Activated effector memory CD4-positive, alpha-beta T cell treated with Interleukin-2 at 50 U/mL for 16 hours (primary cell): ENCODE results near the gene NEUROG3.

Source experiments
- DNase-seq: peaks from one replicate; pipeline ENCODE4 v3.0.0-alpha.2; 2020

Gene NEUROG3, protein sequence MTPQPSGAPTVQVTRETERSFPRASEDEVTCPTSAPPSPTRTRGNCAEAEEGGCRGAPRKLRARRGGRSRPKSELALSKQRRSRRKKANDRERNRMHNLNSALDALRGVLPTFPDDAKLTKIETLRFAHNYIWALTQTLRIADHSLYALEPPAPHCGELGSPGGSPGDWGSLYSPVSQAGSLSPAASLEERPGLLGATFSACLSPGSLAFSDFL

DNA sequence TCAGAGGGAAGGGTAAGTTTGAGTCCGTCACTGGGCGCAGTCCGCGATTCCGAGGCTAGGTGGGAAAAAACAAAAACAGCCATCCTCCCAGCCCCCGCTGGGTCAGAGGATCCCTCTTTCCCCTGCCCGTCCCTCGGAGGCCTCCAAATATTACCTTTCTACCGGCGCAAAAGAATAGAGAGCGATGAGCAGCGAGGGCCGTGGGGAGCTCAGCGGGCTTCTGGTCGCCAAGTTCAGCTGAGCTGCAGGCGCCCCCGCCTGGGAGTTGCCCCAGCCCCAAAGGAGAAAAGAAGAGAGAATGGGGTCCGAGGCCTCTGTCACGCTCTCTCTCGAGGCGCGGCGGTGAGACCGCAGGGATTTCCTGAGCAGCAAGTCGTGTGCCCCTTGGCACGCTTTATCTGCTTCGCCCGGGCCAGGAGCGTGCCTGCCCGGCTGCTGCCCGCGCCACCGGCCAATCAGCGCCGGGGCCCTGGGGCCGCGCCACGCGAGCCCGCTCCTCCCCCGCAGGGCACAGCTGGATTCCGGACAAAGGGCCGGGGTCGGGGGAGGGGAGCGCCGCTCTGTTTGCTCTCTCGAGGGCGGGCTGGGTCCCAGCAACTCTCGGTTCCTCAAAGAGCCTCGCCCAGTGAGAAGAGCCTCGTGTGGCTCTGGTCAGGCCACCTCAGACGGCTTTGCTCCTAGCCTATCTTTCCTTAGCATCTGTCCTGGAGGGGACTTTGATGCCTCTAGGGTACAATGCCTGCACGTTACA lies at the start of gene NEUROG3:
NEUROG3 (minus strand) TSS at position 367 of the 751 bp plus-strand sequence. CDS start 379 bp downstream, outside the sequence.
- no peak for DNase-seq

DNA sequence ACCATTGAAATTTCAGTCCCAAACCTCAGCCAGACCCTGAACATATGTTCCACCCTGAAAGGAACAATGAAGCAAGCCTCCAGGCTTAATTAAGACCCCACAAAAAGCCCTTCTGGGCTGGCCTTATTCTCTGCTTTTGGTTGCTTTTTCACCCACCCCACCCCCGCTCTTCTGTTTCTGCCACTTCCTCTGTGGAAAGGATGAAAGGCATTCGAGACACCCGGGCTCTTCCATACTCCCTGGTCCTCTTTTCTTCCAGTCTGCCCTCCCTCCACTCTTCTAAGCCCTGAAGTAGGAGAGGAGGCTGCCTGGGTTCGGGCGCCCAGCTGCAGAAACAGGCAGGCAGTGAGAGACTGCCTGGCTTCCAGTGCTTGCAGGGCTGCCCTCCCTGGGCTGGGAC lies 47.4 kb upstream of the NEUROG3 start:
- no peak for DNase-seq

DNA sequence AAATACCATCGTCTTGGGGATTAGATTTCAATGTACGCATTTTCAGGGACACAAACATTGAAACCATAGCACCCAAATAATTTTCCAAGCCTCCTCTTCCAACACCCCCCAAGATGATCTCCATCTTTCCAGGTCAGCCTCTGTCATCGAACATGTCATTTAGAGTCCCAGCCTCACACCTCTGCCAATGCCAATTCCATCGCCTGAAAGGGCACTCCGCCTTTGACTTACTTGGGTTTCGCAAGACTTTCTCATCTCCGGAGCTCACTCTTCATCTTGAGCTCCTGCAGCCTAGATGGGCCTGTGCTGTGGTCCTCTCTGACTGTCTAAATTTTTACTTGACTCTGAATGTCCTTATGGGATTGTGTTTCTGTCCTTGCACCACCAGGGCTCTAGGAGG lies 46.4 kb upstream of the NEUROG3 start:
- no peak for DNase-seq

DNA sequence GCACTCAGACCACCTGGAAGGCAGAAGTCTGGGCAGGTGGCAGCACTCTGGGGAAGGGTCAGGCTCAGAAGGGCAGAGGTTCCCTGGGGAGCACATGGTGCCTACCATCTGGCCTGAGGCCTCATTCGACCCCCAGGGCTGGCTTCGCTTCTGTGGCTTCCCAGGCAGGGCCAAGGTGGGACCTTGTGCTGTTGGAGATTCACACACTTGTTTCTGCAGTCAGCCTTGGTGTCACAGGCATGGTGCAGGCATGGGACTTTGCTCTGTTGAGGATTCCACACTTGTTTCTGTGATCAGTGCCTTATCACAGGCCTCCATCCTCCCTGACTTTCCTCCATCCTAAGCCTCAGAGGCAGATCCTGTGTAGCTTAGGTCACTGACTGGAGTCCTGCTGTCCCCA lies 45.5 kb upstream of the NEUROG3 start:
- DNase-seq = no peak

DNA sequence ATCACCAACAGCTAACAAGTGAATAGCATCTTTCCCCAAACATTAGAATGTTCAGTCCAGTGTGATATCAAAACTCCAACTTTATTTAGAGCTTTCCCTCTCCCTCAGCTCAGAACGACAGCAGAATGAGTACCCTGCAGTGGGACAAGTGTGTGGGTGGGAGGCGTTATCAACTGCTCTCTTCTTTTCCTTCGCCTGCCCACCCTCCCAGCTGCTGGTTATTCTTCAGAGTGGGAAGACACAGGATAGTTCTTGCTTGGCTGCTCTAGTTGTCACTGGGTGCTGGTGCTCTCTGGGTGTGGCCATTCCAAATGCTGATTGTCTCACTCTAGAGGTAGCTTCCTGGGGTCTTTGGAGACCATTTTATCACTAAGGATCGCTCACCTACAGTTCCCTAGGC lies 43.1 kb upstream of the NEUROG3 start:
- DNase-seq = no peak

DNA sequence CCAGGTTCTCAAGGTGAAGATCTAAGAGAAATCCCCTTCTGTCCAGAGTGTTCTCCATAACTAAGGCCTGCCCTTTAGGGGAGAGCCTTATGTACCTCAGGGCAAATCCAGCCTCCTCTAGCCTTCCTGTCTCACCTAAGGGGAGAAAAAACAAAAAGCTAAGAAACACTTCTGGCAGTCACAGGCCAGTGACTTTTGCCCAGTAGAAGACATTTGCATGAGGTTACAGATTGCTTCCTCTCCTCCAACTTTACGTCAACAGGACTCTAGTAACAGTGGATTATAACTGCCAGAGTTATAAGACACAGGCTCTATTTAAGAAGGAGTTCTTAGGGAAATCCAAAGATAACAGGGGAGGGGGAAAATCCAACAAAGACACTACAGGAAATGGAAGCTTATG lies 40.9 kb upstream of the NEUROG3 start:
- no peak for DNase-seq

DNA sequence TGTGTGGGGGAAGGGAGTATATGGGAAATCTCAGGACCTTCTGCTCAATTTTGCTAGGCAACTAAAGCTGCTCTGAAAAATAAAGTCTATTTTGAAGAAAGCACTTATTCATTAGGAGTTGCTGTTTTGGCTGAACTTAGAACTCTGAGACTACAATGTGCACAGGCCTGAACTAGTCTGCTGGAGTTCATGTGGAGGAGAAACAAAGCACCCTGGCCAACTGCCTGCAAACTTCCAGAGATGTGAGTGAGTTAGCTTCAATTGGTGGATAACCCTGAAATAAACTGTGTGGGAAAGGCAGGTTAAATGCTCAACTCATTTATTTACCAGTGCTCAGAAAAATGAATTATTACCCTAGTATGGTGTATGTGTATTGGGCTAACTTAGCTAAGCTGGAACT lies 39.5 kb upstream of the NEUROG3 start:
- DNase-seq = no peak

DNA sequence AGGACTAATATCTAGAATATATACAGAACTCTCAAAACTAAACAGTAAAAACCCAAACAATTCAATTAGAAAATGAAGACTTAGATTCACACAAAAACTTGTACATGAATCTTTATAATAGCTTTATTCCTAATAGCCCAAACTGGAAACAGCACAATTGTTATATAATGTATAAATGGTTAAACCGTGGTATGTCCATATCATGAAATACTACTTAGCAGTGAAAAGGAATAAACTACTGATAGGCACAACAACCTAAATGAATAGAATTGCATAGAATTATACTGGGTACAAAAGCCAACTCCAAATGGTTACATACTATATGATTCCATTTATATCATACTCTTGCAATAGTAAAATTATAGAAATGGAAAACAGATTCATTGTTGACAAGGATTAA lies 35.9 kb upstream of the NEUROG3 start:
- no peak for DNase-seq

DNA sequence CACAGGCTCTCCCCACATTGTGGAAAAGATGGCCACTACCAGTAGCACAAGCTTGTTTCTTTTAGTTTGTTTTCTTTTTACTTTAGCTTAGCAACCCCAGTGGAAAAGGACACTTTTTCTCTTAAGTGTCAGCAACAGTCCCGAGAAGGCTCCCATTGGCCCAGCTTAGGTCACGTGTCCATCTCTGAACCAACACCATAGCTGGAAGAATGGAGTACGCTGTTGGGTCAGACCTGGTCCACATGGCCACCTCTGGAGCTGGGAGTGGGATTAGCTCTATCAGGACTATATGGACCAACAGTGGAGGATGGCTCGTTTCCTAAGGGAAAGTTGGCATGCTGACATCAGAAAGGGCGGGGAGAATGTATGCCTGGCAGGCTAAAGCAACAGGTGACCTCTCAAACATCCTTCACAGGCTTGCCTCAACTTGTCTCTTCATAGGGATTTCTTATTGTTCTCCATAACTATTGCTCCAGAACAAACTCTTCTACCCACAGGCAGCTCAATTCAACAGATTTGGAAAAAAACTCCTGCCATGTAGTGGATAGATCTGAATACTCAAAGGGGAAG lies 27.6 kb upstream of the NEUROG3 start:
- DNase-seq = no peak

DNA sequence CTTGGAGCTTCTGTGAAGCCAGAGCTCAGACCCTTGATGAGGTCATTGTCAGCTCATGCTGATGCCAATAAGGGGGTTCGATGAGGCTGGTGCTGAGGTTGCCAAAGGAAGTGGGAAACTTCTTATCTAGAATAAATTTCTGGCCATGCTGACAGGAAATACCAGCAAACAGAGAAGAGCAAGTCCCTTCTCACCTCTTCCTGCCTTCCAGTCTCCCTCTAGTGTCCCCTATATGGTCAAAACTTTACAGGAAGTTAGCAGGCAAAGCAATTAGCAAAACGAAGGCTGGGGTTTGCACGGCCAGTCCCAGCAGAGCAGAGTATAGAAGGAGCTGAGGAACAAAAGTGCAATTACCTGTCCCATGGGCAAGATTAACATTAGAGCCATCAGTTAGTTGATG lies 15.1 kb upstream of the NEUROG3 start:
- DNase-seq = no peak

DNA sequence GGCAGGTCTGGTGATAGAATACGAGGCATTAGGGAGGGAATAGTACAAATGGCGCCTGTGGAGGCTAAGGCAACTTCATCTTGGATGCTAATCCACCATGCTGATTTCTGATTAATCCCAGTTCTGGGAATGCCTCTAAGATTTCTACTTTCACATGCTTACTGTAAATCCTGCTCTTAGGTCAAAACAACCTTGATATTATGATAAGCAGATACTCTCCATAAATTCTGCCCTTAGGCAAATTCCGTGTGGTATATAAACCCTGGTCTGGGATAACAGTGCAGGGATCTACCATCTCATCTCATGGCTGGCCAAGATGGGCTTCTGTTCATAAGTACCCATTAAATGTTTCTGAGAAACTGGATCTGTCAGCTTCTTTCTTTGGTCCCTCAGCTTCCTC lies 11.4 kb upstream of the NEUROG3 start:
- no peak for DNase-seq

DNA sequence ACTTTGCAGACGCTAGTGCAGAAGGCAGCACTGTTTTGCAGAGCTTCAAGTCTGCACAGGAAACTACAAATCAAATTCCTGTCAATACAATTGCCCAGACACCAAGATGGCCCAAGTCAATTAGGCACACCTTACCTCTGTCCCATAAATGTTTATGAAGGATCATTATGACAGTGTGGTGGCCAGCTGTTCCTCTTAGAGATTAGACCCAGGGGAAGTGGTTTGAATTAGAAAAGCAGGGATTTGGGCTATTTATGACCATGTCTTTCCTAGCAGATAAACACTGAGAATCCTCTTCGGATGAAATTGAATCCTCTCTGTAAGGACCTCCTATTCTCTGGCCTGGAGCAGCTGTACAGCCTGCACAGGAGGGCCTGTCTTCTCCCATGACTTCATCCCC lies 9.9 kb upstream of the NEUROG3 start:
- no peak for DNase-seq

DNA sequence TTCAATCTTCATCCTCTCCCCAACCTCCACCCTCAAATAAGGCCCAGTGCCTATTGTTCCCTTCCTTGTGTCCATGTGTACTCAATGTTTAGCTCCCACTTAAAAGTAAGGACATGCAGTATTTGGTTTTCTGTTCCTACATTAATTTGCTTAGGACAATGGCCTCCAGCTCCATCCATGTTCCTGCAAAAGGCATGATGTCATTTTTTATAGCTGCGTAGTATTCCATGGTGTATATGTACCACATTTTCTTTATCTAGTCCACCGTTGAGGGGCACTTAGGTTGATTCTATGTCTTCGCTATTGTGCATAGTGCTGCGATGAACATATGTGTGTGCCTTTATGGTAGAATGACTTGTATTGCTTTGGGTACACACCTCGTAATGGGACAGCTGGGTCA lies 7.2 kb upstream of the NEUROG3 start:
- no peak for DNase-seq

DNA sequence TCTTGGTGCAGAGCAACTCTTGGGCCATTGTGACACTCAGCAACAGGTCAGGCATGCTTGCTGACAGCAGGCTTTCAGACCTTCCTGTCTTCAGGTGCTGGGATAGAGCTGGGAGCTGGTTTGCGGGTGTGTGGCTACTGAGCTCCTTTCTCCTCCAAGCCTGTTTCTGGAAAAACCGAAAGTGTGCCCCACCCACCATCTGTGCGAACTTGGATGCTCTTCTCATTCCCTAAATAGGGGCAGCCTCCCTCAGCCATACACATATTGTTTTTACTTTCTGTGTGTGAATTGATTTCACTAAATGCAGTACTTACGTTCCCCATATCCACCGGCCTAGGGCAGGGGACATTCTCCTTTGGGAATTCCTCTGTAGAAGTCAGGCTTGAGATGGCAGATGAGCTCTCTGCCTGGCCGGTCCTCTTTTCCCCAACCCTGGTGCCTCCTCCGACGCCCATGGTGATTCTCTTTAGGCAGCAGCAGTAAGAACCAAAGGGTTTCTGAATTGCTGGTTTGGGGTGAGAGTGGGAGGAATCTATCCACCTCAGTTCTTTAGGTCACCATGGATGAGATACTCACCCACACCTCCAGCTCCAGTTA lies 6.3 kb upstream of the NEUROG3 start:
- DNase-seq = no peak

DNA sequence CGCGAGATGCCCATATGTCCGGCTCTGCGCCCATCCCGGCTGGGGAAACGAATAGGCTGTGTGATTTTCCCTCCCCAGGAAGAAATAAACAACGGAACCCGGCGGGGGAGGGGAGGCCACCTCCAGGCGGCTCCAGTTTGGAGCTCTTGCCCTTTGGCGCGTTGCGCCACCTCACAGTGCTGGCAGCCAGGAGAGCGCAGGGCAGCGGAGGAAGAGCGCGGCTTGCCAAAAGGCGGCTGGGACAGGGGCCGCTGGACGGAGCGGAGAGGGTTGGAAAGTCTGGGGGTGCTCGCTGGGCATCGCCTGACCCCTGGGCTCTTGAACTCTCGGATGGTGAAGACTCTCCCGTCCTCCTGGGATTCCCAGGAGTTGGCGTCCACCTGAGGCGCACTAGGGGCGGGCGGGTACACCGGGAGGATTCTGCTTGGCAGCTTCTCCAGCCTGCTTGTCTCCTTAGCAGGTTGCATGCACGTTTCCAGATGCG lies 5.3 kb upstream of the NEUROG3 start:
- no peak for DNase-seq

DNA sequence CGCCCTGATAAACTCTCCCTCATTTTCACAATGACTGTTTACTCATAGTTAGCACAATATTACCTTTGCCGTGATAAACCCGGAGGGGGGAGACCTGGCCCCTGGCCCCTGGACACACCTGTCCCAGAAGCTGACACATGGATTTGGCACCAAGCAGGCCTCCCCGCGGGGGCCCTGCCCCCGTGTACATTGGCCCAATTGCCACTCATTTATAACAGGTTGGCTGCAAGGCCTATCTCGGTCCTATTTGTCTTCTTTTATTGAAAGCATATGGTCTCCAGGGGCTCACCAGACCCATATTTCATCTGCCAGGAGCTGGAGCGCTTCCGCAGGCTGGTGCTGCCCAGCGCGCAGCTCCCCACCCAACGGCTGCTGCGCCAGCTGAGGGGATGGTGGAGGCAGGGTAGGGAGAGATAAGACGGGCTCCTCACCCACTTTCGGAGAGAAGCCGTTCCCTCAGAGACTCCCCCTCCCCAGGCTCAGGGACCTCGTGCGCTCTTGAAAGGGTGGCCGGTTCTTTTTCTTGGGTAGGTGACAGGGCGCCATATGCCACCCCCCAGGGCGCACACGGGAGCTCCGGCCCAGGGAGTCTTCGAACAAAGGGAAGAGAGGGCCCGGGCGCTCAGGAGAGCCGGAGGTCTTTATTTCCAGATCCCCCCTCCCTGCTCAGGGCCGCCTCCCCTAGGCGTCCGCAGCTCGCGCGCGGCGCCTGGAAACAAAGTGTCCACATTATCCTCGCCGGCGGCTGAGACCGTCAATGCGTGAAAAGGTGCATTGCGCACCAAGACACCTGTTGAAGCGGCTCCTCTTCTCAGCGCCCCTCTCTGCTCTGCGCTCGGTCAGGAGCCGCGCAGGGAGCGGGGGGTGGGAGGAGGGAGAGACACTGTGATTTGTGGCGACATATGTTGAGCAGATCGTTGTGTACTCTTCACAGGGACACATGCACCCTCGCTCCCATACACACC lies 4.3 kb upstream of the NEUROG3 start:
- no peak for DNase-seq

DNA sequence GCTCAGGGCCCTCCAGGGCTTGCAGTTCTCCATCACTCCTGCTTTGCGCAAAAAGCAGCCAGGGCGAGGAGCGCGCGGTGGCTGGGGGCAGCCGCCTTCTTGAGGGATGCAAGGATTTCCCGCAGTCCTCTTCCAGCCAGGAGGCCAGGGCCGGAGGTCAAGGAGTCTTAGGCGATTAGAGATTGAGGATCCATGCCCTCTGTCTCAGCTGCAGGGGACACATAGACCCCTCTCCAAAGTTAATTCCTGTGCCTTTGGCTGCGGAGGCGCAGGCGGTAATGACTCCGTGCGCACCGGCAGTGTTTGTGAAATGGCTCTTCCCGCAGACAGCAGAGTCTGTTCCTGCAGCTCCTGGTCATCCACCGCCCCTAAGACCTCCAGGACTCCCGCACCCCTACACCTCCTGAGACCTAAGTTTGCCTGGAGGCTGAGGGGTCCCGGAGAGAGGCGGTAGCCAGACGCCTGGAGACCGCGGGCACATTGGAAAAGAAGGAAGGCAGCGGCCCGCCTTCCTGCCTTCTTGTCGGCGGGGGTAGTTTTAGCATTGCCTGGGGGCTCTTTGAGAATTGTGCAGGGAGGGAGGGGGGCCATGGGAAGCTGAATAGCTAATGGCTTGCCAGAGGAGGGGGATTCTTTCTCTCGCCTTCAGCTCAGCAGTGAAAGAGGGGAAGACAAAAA lies 3.3 kb upstream of the NEUROG3 start:
- no peak for DNase-seq

DNA sequence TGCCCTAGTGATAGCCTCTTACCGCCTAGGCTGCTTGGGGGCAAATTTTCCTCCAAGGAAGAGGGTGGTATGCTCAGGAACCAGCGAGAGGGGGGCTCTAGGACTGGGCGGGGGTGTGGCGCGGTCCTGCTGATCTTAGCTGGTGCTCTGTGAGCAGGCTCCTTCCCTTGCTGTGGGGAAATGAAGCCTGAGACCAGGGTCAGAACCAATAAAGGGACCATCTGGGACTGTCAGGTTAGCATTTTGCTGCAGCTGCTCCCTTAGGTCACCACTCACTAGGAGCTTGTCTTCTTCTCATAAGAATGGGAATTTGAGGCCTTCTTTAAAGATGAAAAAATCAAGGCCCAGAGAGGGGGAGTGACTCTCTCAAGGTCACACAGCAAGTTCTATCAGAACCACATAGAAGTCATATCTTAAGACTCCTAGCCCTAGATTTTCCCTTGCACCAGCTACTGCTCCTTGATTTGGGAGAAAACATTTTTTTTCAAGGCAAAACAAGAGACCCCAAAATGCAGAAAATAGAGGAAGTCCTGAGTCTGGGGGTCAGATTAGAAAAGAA lies 2.0 kb upstream of the NEUROG3 start:
- no peak for DNase-seq

DNA sequence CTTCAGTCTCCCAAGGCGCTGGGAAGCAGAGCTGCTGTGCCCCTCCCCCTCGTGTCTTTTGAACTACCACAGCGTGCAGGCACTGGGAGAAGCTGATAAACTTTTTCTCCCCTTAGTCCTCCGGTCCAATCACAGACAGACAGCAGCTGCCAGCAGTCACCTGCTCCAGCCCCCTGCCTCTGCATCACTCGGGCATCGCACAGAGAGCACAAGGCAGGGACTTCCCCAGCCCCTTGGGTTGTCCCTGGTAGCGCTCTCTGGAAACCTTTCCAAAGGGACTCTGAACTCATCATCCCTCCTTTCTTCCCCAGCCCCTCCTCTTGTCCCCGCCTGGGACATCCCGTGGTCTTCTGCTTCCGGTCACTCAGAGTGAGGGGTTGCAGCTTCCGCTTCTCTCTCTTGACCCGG lies 1.4 kb upstream of the NEUROG3 start:
- no peak for DNase-seq

DNA sequence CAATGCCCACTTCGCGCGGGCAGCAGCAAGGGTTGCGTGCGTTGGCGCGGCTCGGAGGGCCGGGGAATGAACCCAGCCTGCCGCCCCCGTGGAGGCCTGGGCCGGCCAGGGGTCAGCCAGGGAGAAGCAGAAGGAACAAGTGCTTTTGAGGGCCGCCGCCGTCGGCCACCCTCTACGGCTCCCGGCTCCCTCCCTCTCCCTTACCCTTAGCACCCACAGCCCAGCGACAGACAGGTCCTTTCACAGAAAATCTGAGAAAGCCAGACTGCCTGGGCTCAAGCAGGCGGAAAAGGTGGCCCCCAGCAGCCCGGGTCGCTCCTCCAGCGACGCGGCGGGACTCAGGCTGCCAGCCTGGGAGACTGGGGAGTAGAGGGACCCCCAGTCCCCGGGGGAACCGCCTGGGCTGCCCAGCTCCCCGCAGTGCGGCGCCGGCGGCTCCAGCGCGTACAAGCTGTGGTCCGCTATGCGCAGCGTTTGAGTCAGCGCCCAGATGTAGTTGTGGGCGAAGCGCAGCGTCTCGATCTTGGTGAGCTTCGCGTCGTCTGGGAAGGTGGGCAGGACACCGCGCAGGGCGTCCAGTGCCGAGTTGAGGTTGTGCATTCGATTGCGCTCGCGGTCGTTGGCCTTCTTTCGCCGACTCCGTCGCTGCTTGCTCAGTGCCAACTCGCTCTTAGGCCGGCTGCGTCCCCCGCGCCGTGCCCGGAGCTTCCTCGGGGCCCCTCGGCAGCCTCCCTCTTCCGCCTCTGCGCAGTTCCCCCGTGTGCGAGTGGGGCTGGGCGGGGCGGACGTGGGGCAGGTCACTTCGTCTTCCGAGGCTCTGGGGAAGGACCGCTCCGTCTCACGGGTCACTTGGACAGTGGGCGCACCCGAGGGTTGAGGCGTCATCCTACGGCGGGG lies 815 bp downstream of the NEUROG3 start:
- DNase-seq = no peak
